CD4-positive, alpha-beta T cell treated with Interferon alpha-2 for 1 hour (primary cell): ENCODE measurements around the gene CMTM1.
"Not testable (repeated sequence)": the region's sequence is repeated elsewhere in the genome, so short reads cannot be mapped to it uniquely, and the experiment has no call there.

Experiments
- DNase-seq, 2 donors: peaks; one replicate each; pipeline ENCODE4 v3.0.0-alpha.2; 2020 to 2022

CMTM1 gene

DNA sequence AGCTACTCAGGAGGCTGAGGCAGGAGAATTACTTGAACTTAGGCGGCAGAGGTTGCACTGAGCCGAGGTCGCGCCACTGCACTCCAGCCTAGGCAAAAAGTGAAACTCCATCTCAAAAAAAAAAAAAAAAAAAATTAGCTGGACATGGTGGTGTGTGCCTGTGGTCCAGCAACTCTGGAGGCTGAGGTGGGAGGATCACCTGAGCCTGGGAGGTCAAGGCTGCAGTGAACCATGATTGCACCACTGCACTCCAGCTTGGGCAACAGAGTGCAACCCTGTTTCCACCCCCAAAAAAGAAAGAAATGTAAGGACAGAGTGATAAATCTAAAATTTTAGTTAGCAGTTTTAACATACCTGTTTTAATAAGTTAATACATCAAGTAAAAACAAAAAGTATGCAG, 30.3 kb downstream of the CMTM1 start:
- DNase-seq = not testable (repeated sequence)

DNA sequence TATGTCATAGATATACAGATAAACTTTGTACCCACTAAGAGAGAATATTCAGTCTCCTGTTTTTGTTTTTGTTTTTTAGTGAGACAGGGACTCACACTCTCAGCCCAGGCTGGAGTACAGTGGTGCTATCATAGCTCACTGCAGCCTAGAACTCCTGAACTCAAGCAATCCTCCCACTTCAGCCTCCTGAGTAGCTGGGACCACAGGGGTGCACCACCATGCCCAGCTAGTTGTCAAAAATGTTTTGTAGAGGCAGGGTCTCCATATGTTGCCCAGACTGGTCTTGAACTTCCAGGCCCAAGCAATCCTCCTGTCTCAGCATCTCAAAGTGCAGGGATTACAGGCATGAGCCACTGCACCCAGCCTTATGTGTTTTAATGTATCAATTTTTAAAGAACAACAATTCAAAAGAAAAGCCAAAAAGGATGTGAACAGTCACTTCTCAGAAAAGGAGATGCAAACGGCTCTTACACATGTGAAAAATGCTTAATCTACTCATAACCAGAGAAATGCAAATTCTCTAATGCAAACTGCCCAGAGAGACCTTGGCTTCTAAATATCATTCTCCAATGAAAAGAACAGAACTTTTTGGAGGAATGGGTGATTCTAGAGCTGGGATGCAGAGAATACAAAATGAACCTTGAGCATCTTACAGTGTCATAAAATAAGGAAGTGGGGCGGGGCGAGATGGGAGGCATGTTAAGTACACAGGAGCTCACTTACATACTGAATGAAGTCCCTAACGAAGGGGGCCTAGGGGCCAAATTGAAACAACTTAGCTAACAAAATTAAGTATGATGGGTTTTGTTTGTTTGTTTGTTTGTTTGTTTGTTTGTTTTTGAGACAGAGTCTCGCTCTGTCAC, 31.0 kb downstream of the CMTM1 start:
- no peak for DNase-seq

DNA sequence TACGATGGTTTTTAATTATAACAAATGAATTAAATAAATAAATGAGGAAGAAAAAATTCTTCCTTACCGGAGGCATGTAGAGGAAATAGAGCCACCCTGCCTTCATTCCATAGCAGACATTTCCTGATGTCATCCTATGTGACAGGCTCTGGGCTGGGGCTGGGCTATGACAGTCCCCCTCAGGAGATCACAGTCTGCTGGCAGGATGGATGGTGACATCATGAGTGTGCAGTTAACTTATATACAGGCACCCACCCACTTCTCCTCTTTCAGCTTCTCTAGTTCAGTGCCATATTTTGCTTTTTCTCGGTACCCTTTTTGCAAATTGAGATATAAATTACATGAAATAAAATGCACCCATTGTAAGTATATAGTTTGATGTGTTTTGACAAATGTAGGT, 31.9 kb downstream of the CMTM1 start:
- DNase-seq = no peak

DNA sequence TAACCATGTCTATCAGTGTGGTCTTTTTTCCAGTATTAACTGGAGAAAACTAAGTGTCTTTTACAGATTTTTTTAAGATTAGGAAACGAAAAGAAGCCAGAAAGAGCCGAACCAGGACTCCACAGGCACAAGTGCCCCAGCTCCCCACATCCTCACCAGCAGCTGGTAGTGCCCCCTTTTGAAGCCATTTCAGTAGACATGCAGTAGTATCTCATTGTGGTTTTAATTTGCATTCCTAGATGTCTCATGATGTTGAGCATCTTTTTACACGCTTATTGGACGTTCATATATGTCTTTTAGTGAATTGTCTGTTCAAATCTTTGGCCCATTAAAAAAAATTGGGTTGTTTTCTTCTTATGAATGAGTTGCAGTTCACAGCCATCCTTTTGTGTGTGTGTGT, 33.5 kb downstream of the CMTM1 start:
- DNase-seq = no peak

DNA sequence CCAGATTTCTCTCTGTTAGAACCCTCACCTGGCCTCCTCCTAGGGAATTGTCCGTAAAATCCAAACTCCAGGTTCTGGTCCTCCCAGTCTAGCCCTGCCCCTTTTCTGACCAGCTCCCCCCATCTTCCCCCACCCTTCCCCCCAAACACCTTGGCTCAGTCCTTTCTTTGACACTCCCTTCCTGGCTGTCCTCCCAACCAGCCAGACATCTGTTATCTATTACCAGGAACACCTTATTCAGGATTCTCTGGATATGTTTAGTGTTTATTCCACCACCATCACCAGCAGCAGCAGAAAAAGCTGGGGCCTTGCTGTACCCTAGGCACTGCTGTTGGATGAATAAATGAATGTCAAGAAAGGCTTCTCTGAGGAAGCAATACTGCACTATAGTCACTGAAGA, 34.2 kb downstream of the CMTM1 start:
- DNase-seq = no peak

DNA sequence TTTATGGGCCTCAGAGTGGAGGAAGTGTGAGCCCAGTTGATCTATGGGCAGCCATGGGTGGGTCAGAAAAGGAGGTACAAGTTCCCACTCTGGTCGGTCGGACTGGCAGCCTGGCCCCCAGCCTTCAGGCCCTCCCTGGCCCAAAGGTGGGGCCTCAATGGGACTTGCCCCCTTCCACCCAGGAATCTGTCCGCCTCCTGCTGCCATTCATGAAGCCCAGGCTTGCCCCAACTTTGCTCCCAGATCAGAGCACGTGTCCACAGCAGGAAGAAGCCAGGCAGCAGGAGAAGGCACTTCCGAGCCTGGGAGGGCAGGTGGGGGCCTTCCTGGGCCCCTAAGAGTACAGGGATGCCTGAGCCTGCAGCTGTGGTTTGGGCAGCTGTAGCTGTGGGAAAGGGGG, 35.2 kb downstream of the CMTM1 start:
- DNase-seq = no peak

DNA sequence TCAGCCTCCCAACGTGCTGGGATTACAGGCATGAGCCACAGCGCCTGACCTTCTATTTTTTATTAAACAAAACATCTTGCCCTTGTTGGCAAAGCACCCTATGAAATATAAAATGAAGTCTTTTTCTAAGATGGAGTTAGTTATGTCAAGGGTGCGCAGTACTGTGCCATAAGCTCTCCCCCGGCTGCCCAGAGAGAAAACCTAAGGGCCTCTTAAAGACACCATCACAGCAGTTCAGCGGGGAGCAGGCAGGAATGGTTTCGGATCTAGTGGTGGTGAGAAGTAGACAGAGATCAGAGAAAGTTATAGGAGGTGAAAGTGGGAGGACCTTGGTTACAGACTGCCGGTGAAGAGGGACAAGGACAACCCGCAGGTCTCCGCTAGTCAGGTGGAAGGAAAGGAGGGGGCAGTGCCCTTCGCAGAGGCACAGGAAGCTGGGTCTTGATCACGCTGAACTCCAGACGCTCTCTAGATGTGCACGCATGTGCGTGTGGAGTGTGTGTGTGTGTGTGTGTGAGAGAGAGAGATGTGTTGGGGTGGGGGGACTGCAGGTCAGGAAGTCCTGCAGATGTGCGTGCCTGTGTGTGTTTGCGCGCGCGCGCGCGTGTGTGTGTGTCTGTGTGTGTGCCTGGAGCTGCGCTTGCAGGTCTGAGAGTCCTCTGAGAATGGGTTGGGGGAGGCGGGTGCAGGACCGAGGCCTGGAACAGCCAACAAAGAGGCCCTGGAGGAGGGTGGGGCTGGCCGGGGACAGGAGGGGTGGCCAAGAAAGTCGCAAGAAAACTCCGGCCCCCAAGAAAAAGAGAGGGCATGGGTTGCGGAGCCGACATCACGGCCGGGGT, 37.5 kb downstream of the CMTM1 start:
- peak; percentile 80 to 87 for DNase-seq

DNA sequence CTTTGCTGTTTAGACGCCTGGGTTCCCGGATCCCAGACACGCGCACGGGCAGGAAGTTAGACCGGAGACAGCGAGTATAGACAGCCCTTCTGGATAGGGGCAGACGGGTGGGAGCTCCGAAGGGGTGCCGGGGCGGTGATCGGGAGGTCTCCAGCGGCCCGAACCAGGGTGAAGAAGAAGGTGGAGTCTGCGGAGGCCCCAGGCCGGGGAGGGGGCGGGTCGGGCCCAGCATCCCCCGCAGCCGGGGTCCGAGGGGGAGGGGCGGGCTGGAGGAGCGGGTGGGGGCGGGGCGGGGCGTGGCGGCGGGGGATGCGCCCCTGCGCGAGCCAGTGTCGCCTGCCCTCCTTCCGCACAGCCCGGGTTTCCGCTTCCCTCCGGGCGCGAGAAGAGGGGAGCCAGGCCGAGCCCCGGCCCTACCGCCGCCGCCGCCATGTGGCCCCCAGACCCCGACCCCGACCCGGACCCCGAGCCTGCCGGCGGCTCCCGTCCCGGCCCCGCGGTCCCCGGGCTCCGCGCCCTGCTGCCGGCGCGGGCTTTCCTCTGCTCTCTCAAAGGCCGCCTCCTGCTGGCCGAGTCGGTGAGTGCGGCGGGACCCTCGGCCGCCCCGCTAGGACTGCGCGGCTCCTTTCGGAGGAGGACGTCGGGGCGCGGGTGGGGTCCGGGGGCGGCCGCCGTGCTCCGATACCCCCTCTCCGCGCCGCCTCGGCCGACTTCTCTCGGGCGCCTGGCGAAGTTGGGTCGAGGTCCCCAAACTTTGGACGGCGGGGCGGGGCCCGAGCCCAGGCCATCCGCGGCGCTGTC, 38.3 kb downstream of the CMTM1 start, which contains the start of gene CMTM3:
Gene CMTM3, plus strand, starts transcription at position 329 of the 801 bp plus-strand sequence. Its CDS starts 102 bp downstream, at position 431.
- DNase-seq = peak; percentile 70 to 80

DNA sequence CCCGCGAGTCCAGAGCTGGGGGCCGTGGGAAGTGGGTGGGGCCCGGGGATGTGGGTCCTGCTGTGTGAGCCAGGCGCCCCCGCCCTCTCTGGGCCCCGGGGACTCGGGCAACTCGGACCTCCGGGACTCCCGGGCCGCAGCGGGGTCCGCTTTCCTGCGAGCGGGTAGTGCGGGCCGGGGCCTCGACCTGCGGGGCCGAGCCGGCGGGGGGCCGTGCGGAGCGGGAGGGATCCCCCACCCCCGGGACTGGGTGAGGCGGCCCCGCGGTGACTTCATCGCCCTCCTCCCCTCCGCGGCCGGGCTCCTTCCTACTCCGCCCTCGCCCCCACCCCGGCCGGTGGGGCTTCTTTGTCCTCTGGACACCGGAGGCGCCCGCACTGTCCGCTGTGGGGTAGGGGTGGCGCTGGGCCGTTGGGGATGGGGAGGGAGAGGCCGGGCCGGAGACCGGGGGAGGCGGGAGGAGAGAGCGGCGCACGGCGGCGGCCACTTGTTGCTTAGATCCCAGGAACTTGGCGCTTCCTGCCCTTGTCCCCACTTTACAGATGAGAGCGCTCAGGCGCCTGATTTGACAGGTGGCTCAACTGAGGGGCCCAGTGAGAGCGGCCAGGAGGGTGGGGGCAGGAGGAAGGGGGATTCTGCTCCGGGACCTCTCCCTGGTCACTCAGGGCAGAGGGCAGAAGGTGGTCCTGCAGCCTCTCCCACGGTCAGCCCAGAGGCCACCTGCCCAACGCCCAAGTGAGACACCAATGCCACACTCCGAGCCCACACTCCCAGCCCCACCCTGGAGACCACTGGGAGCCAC, 39.1 kb downstream of the CMTM1 start:
- DNase-seq = no peak

DNA sequence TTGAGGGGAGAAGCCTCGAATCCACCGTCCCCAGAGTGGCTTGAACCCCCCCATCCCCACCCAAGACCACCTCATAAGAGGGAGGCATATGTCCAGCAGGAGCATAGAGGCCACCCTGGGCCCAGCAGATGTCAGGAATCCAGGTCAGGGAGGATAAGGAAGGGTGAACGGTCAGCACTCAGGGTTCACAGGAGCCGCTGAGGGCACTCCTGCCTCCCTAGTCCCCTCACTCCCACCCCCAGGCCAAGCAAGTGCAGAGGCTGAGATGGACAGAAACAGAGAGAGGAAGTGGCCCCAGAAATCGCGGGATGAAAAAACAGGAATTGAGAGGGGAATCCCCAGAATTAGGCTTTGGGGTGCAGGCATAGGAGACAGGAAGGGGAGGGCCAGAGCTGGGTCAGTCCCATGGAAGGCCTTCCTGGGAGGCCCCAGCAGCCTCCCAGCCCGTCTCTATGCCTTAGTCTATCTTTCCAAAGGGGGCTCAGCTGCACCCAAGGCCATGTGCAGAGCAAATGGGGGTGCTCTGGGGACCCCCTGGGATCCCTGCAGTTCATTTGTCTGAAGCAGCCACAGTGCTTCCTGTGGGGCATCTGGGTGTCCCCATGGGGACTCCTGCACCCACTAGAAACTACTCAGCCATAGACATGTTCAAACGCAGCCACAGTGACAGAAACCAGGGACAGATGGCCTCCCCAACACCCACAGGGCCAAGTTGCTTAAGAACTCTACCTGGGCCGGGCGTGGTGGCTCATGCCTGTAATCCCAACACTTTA, 39.9 kb downstream of the CMTM1 start:
- peak; percentile 13 to 23 for DNase-seq

DNA sequence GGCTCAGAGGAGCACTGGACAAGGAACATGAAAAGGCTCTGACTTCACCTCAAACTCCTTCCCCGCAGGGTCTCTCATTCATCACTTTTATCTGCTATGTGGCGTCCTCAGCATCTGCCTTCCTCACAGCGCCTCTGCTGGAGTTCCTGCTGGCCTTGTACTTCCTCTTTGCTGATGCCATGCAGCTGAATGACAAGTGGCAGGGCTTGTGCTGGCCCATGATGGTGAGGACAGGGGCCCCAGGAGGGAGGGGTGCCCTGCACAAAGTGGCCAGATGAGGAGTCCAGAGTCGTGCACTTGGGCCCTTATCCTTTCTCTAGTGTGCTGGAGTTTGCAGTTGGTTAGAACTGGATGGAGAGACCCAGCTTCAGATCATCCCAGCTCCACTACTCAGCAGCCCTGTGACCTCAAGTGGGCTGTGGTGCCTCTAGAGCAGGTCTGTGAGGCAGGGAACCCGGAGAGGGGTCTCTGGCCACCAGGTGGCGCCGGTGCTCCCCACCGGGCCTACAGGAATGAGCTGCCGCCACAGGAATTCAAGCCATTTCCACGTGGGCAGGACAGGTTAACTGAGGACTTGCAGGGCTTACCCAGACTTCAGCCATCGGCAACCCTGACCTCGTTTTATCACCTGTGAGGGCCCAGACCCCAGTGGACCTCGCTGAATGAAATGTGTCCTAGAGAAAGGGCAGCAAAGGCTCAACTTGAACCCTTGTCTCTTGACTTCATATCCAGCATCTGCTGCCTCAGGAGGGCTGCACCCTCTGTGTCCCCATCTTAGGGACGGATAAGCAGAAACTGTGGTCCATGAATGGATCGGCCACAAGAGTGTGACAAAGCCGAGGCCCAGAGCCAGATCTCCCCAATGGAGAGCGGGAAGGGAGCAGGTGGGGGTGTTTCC, 42.3 kb downstream of the CMTM1 start:
- peak; percentile 72 to 85 for DNase-seq

DNA sequence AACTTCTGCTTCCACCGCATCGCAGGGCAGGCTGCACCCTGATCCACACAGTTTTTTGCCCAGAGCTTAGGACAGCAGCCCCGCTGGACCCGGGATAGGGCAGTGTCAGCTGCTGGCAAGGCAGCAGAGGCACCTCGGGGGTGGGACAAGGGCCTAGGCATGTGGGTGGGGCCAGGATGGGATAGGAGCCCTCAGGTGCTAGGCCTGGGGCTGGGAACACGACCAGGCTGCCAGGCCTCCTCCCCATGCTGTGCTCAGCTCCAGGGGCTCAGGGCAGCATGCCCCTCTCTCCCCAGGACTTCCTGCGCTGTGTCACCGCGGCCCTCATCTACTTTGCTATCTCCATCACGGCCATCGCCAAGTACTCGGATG, 42.9 kb downstream of the CMTM1 start:
- DNase-seq = no peak

DNA sequence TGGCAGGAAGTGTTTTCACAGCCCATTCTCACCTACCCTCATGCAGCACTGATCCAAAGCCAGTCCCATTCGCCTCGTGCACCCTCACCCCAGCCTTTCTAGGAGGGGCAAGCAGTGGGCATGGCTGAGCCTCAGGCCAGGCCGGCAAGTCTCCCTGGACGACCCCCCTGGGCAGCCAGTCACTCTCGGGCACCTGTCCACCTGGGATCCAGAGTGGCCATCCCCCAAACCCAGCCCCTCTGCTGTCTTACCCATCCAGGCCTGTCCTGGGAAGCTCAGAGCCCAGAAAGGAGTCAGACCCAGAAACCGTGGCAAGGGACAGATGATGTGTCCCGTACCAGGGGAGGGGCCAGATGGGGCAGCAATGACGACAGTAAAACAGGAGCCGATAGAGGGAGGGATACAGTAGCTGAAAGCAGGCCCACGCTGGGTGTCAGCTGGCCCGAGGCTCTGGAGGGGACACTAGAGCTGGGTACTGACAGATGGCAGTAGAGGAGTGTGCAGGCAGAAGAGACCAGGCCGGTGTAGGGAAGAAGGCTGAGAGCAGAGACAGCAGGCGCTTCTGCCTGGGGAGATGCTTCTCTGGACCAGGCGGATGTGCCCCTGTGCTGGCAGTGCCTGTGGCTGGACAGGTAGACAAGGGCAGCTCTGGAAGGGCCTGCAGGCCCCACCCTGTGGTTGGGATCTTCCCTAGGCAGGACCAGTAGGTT, 44.0 kb downstream of the CMTM1 start:
- no peak for DNase-seq

DNA sequence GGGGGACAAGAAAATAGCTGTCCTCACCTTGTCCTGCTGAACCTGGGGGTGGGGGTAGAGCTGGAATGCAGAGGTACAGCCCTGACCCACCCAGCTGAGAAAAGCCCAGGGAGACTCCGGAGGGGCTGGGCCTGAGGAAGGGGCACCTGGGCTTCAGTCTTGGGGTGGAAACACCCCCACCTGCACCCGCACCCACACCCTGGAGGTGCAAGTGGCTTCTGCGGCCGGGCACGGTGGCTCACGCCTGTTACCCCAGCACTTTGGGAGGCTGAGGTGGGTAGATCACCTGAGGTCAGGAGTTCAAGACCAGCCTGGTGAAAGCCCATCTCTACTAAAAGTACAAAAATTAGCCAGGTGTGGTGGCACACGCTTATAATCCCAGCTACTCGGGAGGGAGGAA, 45.7 kb downstream of the CMTM1 start:
- not testable (repeated sequence) for DNase-seq

DNA sequence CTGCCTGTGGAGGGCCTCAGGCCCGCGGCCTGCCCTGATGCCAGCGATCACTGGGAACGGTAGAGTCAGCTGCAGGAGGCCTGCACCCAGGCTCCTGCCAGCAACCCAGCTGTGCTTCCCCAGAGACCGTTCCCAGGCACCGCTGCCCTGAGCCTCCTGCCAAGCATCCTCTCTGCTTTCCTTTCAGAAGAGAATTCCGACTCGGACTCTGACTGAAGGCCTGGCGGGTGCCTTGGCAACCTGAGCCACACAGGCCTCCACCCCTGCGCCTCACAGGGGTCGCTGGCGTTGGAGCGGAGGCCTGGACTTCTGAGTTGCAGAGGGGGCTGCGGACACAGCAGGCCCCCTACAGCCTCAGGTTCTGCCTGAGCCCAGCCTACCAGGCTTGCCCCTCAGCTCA, 46.2 kb downstream of the CMTM1 start:
- DNase-seq = no peak

DNA sequence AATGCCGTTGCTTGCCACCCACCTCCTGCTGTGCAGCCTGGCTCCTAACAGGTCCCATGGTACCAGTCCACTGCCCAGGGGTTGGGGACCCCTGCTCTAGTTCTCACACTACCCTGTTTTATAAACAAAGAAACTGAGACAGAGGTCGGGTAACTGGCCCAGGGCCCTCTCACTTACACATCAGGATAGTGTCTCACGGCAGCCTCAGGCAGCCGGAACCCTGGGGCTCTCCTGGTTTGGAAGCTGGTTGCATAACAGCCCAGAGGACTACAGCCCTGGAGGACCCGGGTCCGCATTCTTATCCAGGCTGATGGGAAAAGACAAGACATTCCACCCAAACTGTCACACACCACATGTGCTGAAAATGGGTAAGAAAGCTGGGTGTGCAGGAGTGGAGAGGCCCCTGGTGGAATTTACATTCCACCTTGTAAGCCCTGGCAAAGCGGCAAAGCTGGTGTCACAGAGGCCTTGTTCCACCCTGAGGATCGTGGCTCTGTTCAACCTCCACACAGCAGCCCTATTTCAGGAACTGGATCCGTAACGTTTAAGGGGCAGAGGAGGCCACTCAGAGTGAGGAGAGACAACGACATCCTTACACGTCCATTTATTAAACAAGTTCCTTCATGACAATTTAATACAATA, 48.0 kb downstream of the CMTM1 start:
- DNase-seq = no peak

DNA sequence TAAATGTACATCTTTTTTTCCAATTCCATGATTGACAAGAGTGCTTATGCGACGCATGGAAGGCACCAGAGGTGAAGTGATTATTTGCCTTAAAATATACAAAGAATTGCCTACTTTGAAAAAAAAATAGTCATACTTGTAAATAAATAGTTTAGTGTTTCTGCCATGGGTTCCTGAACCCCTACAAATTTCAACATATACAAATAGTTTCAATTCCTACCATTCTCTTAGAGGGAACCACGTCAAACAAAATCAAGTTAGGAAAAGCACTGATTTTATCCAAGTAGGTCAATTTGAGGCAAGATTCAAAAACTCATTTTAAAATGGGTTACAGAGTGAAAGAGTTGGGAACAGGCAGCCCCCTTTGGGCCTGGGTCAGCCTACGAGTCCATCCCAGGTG, 49.9 kb downstream of the CMTM1 start:
- no peak for DNase-seq

DNA sequence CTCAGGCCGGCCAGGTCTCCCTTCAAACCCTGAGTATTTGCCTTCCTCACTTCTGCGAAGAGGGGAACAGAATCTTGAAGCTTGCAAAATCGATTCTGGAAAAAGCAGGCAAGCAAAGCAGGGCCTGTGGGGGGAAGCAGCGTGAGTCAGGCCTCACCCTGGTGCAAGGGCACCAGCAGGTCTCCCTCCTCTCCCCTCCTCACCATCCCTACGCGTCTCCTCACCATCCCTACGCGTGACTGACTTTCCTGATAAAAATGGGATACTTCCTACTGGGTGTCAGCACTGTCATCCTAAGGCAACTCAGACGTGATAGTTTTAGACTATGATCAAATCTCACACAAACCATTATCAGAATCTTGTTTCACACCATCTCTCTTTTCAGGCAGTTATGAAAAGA, 50.4 kb downstream of the CMTM1 start:
- no peak for DNase-seq

DNA sequence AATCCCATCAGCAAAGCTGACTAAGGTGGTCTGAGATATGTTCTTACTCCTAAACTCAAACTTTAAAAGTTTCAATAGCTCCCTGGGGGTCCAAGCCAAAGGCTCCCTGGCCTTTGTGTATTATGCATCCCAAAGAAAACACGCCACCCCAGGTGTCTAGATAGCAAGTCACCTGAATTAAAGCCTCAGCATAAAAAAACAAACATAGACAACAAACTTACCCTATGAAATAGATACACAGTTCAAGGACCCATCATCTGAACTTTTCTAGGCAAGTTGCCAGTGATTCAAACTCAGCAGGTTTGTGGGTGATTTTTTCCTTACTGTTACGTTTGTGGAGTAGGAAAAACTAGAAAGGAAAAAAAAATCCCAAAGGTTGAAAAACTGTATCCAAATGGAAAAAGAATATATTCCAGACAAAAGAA, 50.8 kb downstream of the CMTM1 start:
- no peak for DNase-seq
